ENCODE results near the gene GANAB.

DNA sequence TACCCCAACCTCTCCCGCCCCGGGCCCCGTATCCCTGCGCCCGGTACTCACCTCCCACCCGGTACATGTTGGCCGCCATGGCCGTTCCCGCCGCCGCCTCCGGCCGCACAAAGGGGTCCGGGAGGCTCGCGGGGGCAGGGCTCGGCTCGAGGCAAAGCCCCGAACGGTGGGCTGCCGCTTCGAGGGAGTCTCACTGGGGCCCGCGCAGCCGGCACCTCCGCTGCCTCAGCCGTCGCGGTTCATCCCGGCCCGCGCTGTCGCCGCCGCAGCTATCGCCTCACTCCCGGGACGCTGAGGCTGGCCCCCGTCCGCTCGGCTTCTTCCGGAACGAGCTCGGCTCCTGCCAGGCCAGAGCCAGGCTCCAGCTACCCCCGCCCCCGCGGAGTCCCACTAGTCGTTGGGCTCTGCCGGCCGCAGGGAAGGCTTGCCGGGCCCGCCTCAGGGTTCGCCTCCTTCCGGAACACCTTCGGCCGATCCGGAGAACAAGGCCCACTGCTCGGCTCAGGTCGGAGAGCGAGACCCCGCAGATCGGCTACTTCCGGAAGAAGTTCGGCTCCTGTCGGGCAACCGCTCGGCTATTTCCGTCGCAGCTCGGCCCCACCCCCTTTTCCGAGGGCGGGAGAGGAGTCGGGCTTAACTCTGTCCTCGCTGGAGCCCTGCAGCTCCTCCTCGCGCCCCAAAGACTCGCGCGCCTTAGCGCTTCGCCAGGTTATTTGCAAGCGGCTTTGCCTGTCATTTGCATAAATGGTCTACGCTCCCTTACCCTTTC lies 44.9 kb downstream of the GANAB start, which contains the start of gene MTA2:
- TF ChIP-seq, protein P1, sequence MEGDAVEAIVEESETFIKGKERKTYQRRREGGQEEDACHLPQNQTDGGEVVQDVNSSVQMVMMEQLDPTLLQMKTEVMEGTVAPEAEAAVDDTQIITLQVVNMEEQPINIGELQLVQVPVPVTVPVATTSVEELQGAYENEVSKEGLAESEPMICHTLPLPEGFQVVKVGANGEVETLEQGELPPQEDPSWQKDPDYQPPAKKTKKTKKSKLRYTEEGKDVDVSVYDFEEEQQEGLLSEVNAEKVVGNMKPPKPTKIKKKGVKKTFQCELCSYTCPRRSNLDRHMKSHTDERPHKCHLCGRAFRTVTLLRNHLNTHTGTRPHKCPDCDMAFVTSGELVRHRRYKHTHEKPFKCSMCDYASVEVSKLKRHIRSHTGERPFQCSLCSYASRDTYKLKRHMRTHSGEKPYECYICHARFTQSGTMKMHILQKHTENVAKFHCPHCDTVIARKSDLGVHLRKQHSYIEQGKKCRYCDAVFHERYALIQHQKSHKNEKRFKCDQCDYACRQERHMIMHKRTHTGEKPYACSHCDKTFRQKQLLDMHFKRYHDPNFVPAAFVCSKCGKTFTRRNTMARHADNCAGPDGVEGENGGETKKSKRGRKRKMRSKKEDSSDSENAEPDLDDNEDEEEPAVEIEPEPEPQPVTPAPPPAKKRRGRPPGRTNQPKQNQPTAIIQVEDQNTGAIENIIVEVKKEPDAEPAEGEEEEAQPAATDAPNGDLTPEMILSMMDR (IDR thresholded peaks at IDR 0.05): no peak
- TF ChIP-seq POLR2A (IDR thresholded peaks at IDR 0.05): peak; percentile 73
